ENCODE data around the gene SLC2A13.
"Not testable (repeated sequence)": the region's sequence is repeated elsewhere in the genome, so short reads cannot be mapped to it uniquely, and the experiment has no call there.

The SLC2A13 gene

GRCh38 chr12:40034712-40035111 lies 71.2 kb downstream of the SLC2A13 start:
- DNase-seq (ENCODE audit: low read depth in 2 of 2) = no peak

GRCh38 chr12:40034156-40034555 lies 71.7 kb downstream of the SLC2A13 start:
- DNase-seq (ENCODE audit: low read depth in 2 of 2) = no peak

- no peak for DNase-seq (ENCODE audit: low read depth in 2 of 2)
These were observed 72.6 kb downstream of the SLC2A13 start for GRCh38 chr12:40033242-40033630.

- DNase-seq (ENCODE audit: low read depth in 2 of 2) = no peak
These were observed 73.2 kb downstream of the SLC2A13 start for GRCh38 chr12:40032433-40033241.

GRCh38 chr12:40031965-40032364 lies 73.9 kb downstream of the SLC2A13 start:
- no peak for DNase-seq (ENCODE audit: low read depth in 2 of 2)

DNA sequence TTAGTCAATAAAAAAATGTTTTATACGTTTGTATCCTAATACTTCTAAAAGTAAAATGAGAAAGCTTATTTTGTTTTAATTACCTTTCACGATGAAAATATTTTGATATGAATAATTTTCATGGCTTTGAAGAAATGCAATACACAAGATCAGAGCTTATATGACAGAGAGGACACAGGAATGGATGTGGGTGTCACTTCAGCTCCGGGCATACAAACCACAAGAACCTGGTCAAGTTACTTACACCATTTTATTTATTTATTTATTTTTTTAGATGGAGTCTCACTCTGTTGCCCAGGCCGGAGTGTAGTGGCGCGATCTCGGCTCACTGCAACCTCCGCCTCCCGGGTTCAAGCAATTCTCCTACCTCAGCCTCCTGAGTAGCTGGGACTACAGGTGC lies 74.9 kb downstream of the SLC2A13 start:
- not testable (repeated sequence) for DNase-seq (ENCODE audit: low read depth in 2 of 2)

- DNase-seq (ENCODE audit: low read depth in 2 of 2) = no peak
These were observed 77.6 kb downstream of the SLC2A13 start for GRCh38 chr12:40028296-40028695.

GRCh38 chr12:40022850-40023249 lies 83.0 kb downstream of the SLC2A13 start:
- DNase-seq (ENCODE audit: low read depth in 2 of 2) = no peak

DNA sequence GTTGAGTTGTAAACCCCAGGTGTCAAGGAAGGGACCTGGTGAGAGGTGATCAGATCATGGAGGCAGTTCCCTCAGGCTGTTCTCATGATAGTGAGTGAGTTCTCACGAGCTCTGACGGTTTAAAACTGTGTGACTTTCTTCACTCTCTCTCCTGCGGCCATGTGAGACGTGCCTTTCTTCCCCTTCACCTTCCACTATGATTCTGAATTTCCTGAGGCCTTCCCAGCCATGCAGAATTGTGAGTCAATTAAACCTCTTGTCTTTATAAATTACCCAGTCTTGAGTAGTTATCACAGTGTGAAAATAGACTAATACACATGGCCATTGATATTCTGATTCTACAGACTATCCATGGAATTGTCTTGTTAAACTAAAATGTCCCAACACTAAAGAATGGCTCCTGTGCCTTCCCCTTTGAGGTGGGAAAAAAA lies 85.6 kb downstream of the SLC2A13 start:
- no peak for DNase-seq (ENCODE audit: low read depth in 2 of 2)

- no peak for DNase-seq (ENCODE audit: low read depth in 2 of 2)
These were observed 88.4 kb downstream of the SLC2A13 start for GRCh38 chr12:40017488-40017887.

DNA sequence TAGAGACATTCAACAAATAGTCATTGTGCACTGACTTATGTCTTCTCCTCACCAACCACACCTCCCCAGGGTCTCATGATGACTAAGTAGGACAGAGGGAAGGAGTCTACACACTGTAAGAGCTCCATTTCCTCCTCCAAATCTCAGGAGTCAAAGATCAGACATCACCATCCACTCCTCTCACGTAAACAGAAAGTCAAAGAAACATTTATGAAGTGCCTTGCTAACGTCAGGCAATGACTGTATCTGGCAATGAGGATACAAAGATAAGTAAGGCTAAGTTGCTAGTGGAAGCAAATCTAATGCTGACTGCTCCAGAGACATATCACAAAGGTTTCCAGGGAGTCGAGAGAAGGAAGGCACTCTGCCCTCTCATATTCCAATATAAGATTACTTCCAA lies 88.9 kb downstream of the SLC2A13 start:
- no peak for DNase-seq (ENCODE audit: low read depth in 2 of 2)

DNA sequence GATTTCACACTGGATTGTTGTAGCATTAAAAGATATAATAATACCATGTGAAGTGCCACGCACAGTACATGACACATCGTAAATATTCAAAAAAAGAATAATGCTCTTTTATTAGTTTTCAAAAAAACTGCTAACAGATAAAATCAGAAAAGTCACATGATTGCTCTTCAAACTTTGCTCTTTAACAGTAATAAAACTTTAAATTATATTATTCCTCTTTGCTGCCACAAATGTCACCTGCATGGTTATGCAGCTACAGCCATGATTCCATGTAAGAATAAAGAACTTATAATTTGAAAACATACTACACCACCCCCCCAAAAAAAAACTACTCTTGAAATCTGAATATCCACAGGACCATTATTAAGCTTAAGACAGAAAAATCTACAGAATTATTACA lies 90.0 kb downstream of the SLC2A13 start:
- DNase-seq (ENCODE audit: low read depth in 2 of 2) = no peak

- DNase-seq (ENCODE audit: low read depth in 2 of 2) = no peak
These were observed 90.5 kb downstream of the SLC2A13 start for GRCh38 chr12:40015345-40015744.

GRCh38 chr12:40013847-40014246 lies 92.0 kb downstream of the SLC2A13 start:
- DNase-seq (ENCODE audit: low read depth in 2 of 2) = no peak

- DNase-seq (ENCODE audit: low read depth in 2 of 2) = no peak
These were observed 92.6 kb downstream of the SLC2A13 start for GRCh38 chr12:40013292-40013691.

DNA sequence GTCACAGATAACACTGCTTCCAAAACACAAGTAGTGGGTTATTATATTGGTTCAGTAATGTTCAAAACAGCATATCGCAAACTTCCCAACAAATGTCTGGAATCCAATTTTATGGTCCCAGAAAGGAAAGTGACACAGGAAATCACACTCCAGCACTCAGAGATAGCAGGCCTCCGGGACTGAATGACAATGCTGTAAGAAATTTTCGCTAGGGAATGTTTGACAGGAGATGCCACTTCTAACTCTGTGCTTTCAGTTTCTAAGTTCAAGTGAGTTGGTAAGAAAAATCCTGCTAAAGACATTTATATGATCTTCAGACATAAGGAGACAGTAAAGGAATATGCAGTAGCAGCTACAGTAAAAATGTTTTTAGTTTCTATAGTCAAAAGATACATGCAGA lies 93.2 kb downstream of the SLC2A13 start:
- DNase-seq (ENCODE audit: low read depth in 2 of 2) = no peak

- DNase-seq (ENCODE audit: low read depth in 2 of 2) = no peak
These were observed 94.1 kb downstream of the SLC2A13 start for GRCh38 chr12:40011775-40012129.

DNA sequence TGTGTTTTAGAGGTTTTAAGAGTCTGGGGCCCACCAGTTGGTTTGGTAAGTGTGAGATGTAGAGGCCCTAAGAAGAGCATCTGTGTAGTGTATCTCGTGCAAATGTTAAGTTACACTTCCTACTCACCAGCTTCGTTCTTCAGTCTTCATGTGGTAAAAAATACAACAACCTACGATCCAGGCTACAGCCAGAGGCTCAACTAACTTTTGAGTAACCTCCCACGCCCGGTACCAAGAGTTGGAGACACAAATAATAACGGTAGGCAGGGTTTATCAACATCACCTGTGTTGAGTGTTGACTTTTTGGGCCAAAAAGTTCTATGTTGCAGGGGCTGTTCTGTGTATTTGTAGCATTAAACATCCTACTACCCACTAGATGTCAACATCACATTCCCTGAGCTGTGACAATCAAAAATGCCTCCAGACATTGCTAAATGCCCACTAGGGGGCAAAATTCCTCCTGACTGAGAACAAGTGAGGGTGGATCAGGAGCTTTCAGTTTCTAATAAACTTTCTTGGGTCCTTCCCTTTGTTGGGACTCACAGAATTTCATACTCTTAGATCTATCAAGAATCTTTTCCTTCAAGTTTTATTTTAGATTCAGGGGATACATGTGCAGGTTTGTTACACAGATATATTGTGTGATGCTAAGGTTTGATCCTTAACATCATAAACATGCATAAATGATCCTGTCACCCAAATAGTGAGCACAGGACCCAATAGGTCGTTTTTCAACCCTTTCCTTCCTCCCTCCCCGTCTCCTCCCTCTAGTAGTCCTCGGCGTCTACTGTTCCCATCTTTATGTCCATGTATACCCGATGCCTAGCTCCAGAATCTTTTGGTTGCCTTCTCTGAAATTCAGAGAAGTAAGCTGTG lies 94.7 kb downstream of the SLC2A13 start:
- peak; percentile 6 to 21 for DNase-seq (ENCODE audit: low read depth in 2 of 2)

- no peak for DNase-seq (ENCODE audit: low read depth in 2 of 2)
These were observed 103.4 kb downstream of the SLC2A13 start for GRCh38 chr12:40002178-40003169.

GRCh38 chr12:40001406-40001805 lies 104.5 kb downstream of the SLC2A13 start:
- DNase-seq (ENCODE audit: low read depth in 2 of 2) = no peak

- no peak for DNase-seq (ENCODE audit: low read depth in 2 of 2)
These were observed 105.0 kb downstream of the SLC2A13 start for GRCh38 chr12:40000884-40001283.

DNA sequence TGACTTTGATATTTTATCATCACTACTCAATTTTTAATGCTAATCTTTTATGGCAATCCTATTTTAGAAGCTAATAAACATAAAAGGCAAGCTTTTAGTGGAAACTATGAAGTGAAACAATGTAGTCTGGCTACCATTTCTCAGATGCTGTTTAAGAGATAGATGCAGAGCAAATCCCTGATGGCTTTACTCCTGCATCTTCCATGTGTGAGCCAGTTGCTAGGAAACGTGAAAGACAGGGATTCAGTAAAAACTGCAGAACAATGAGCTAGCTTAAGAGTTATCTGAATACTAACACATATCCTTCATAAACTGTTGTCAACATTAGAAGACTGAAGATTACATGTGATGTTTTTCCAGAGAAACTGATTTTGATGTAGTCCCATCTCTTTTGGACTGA lies 112.6 kb downstream of the SLC2A13 start:
- no peak for DNase-seq (ENCODE audit: low read depth in 2 of 2)

All from stimulated activated CD8-positive, alpha-beta memory T cell treated with anti-CD3 and anti-CD28 coated beads, Interleukin-7, amount 100 ng/mL, for 1 hour (primary cell).